HG03558 (cell line): Measurements from ENCODE around the gene DUSP10.

Source experiments
- ATAC-seq: cut with Tn5 transposase; IDR thresholded peaks from one replicate; pipeline ENCODE4 v1.9.1; 2021; ENCODE audit warnings: moderate number of reproducible peaks; ENCODE audit not compliant: unreplicated experiment; ENCODE audit errors: extremely low read depth

The DUSP10 gene

DNA sequence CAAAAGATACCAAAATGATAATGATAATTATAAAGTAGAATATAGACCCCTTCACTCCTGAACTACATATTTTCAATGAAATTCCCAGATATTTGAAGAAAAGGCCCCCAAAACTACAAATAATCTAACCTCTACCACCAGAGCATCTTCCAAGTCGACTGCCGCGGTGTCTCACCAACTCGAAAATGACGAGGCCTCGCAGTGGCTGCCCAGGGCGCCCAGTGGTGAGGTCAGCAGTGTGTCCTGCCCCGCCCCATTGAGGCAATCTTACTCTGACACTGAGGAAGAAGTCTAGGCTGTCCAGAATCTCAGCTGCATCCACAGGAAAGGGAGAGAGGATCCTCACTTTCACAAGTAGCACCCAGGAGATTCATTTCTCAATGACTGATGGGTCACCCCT lies 5.2 kb downstream of the DUSP10 start:
- no peak for ATAC-seq

DNA sequence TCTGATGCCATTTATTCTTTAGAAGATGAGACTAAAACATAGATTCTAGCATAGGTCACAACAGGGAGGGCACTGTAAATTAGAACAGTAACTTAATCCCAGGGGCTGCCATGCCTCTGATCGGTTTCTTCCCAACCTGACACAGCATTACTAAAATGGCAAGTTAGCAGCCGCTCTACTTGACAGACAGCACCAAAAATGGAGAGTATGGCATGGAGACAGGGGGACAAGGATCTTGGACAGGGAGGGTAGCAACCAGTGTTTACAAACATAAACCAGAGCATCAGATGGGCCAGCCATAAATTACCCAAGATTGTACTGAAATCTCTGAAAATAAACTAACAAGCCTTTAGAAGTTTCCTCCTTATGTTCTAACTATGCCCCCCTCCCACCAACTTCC lies 5.9 kb downstream of the DUSP10 start:
- ATAC-seq: no peak

DNA sequence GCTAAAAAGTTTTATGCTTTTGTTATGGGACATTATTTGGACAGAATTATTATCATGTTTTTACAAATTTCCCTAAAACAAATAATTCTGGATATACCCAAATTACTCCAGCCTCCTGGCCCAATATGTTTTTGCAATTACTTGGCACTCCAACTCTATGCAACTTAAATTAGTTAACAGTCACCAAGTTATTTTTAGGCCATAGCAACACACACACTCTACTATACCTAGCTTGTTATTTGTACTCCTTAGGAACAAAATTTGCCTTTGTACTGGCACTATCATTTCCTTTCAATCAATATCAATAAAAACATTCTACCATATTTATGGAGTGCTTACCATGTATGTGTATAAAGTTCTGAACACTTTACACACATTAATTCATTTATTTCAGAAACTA lies 7.7 kb downstream of the DUSP10 start:
- ATAC-seq: no peak

DNA sequence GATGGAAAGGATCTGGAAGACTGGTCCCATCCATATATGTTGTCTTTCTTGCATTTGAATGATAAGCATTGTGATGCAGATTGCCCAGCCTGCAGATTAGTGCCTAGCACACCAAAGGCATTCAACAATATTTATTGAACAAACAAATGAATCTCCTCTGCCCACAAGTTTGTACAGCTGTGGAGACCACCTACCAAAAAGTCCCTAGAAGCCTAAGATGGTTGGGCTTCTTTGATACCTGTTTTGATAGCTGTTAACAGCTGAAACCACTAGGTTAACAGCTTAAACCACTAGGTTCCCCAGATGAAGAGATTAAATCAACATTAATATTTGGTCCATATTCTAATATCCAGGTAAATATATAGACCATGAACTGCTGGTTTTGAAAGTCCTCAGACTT lies 9.8 kb downstream of the DUSP10 start:
- no peak for ATAC-seq

DNA sequence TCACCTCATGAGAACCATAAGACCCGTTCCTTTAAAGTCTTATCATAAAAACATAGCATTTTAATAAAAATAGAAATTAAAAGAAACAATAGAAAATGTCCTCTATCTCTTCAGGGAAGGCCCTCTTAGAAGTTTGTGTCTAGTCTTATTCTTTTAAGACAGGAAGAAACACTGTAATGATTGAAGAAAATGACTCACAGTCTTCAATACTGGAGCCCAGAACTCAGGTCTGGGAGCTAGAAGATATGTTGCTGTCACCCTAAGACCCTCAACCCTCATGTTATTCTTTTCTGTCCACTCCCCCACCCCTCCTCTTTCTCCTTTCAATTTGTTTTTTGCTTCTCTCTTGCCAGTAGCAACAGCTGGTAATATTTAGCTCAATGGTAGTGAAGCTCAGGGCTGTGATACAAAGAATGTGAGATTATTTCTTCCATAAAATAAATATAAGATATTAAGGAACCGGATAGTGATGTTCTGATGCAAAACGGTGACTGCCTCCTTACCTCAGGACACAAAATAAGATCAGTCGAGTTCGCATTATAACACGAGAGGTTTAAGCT lies 12.0 kb downstream of the DUSP10 start:
- no peak for ATAC-seq

DNA sequence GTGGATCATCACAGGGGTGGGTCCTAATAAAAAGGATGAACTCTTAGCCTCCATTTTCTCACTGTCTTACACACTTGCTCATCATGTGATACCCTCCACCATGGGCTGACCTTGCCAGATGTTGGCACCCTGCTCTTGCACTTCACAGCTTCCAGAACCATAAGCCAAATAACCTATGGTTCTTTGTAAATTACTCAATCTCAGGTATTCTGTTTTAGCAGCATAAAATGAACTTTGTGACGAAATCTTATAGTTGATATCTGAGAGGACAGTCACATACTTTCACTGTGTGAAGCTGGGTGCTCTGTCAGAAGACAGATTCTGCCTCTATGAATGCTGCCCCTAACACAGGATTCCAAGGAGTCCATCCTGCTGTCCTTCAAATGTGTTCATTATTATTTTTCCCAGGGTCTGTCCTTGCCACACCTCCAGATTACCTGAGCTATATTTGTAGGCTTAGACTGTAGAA lies 13.8 kb downstream of the DUSP10 start:
- ATAC-seq: no peak

DNA sequence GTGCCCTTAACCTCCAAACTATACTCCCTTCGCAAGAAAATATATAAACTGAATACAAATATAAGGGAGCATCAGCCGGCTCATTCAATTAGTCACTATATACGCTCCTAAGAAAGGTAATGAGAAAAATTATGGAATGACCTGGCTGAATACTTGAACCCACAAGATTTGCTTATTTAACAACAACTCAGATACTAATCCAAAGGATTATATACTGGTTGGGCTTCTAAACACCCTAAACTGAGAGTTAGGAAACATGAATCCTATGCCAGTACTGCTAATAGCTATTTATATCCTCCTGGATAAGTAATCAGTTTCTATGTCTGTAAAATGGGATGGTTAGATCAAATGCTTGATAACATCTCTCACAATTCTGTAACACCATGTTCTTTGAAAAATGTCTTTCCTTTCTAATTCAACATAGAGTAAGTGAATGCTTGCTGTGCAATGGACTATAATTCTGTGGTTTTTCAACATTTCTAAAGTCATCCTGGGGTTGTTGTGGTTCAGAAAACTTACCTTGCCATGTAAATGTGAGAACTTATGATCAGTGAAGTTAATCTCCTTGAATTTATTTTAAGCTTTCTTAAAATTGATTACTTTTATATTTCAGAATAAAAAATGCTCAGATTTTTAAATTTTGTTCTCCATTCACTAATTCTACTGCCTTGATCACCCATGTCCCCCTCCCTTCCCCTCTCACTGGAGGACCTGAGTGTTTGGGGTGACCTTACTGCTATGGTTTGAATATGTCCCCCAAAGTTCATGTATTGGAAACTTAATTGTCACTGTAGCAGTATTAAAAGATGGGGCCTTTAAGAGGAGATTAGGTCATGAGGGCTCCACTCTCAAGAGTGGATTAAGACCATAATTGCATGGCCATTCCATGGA lies 14.5 kb downstream of the DUSP10 start:
- ATAC-seq: no peak

DNA sequence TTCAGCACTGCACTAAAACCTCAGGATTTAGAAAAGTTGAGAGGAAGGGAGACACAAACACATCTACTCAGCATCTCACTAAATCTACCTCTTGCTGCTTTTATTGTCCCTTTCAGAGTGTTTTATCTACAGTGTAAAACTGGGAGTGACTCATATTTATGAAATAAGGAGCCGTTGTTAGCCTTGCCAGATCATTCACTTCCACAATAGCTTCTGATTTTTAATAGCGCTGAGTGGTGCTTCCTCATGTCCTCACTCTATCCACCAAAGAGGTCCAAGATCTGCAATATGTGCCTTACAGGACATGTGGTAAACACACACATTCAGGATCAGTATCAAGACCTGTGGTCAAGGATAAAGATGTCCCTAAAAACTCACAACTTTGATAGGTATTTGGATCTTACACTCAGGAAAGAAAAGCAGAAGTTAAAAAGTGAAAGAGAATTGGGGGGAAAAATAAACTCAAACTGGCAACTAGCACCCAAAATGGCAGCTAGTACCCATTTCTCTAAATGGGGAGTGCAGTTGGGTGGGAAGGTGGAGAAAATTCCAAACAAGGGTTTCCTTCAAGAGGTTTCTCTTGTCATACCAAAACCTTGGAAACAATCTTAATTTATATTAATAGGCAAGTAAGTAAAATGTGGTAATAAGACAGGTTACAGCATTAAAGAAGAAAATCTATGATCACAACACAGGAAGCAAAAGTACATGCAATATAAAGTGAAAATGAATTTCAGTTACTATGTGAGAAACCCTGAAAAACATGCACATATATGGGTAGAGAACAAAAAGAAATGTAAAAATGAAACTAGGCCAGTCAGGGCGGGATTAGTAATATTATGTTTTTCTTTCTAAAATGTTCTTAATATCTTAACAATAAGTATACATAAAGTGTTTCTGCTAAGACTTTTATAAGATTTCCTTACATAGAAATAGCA lies 15.9 kb downstream of the DUSP10 start:
- ATAC-seq: peak; percentile 56

DNA sequence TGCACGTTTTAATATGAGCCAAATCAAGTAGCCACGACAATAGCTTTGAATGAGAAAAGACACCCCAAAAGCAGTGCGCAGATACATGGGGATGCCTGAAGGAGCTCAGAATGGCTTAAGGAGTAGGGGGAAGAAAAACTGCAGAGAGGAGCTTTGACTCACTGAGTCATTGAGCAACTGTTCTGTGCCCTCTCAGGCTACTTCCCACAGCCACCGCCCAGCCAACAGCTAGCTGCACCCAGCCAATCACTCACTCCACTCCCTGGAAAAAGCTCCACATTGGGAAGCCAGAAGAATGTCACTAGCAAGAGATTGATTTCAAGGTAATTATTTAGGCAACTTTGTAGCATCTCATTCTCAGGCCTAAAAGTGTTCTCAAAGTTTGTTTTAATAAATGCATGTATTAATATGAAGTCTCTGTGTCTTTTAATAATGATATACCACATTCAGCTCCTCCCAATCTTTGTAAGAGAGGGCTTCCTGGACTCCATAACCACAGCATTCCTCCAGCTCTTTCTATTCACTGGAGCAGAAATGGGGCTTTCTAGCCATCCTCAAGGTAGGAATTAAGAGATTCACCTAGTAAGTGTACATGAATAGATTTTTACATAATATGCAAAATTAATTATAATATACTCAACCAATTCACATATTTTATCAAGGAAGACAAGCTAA lies 16.8 kb downstream of the DUSP10 start:
- ATAC-seq: no peak

DNA sequence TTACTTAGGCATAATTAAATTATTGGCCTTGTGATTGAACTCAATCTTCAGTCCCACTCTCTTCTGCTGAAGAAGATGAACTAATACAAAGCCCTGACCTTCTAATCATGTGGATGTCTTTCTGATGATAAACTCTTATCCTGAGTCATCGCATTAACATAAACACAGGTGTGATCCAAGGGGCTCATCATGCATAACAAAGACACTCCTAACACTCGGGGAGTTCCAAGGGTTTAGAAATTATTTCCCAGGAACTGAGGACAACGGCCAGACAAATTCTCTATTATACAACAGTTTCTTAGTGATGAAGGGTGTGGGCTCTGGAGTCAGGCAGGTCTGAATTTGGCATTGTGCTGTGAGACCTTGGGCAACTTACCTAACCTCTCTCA lies 18.0 kb downstream of the DUSP10 start:
- no peak for ATAC-seq

DNA sequence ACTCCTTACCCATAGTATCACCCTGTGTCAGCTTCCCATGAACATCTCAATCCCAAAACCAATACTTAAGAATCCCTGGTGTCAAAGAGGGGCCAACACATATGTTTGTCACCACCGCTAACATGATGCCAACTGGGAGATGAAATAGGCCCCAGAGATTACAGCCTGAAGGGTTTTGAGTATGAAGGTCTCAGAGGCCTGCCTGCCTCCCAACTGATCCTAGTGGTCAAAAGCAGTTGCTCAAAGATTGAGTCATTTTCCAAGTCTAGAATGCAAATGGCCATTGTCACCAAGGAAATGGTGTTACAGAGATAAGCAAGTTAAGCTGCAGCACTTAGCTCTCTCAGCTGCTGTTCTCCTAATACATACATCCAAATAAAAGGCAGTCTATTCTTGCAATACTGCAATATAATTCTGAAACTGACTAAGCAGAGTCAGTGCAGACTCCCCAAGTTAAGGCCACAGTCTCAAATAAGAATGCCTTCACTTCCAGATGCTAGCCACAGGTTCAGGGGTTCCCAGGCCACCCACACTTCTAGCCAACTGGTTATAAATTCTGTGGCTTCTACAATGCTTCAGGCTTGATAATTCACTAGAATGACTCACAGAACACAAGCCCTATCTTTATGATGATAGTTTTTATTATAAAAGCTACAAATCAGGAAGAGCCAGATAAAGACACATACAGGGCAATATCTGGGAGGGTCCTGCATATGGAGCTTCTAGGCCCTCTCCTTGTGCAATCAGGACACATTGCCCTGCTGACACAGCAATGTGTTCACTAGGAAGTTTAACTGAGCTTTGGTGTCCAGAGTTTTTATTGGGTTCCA lies 18.7 kb downstream of the DUSP10 start:
- no peak for ATAC-seq

DNA sequence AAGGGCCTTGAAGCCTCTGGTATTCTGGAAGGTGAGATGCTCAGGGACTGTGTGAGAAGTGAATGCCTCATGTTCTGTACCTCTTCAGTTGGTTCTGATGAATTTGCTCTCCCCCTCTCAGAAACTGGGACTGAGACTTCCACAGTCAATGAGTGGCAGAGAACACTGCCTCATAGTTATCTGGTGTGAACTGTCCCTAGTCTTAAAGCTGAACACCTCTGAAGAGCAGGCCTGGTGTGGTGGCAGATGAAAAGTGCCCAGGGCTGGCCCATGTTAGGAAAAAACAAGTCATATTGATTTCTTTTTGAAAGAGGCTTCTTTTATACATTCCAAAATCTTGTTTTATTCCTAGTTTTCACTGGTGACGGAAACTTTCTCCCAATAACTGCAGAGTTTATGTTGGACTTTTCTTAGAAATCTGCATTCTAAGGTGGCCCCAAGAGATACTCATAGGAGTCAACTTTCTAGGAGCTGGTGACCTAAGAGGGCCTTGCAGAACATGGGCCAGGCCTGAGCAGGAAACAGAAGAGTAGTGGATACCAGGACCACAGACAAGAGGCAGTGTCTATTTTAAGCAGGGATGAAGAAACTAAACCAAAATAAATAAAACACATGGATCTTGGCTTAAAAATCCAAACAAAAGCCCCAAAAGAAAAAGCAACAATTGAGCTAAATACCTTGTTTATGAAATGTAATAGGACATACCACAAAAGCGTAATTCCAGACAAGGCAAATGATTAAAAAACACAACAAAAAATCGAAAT lies 19.5 kb downstream of the DUSP10 start:
- ATAC-seq: no peak

DNA sequence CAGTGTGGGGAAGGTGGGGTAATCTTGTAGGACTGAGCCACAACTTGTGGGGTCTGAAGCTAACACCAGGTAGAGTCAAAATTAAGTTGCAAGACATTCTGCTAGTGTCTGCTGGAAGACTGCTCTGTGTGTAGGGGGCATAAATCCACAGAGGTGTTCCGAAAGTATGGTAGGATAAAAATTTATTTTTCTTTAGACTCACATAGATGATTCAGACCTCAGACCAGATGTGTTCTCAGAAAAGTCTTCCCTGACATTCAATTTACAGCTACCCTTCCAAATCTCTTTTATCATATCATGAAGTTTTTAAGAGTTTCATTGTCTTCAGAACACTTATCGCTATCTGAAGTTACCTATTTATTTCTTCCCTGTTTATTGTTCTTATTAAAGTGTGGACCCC lies 21.3 kb downstream of the DUSP10 start:
- no peak for ATAC-seq

DNA sequence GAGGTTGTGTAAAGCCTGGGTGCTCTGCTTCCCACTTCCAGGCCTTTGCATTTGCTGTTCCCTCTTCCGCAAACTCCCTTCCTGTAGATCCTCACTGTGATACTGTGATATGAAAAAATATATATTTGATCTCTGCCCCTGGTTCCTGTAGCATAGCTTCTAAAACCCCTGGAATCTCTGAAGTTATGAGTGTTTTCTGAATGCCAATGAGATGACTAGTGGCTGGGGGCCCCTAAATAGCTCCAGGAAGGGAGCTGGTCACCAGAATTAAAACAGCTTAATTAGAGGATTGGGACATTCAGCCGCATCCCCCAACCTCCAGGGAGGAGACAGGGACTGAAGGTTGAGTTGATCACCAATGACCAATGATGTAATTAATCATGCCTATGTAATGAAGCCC lies 21.9 kb downstream of the DUSP10 start:
- no peak for ATAC-seq

DNA sequence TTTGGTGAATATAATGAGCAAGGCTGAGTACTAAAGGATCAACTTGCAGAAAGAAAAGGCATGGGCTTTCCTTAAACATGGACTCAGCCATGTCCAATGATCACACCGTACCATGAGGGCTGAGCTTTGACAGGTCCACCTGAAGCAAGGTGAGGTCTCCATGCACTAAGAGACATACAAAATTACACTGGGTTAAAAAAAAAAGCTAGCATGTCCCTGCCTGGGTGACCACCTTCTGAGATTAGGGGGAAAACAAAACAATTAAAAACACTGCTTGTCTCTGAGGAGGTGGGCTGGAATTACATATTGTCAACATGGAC lies 22.7 kb downstream of the DUSP10 start:
- no peak for ATAC-seq

DNA sequence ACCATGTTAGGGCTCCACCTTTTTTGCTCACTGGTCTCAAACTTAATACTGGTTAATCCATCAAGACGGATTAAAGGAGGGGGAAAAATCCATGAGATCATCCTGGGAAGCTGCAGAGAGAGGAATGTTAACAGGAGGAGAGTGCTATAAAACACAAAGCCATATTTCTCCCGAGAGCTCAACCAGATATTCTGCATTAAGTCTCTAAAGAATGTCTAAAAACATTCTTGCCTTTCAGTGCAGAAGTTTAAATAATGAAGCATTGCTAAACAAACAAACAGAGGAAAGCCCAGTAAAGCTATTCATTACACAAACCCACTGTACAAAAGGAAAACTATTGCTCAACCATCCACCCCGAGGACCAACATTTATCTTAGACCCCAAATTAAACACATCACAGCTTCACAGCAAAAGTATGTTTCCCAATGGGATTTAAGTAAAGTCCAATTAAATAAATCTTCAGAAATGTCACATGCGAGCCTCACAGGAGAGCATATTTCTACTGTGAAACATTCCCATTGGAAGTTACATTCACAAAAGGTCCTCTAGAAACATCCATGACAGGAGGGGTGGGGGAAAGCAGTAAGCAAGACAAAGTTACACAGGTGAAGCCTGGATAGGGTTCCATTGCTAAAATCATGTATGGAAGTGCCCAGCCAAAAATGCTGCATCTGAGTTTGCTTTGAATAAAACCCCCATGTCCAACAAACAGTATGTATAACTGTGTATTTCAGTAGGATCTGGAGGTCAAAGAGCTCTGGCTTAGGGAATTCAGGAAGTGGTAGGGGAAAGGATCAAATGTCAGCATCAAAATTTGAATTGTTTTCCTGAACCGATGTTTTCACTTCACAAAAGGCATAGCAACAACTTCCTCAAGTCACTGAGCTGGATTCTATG lies 23.3 kb downstream of the DUSP10 start:
- ATAC-seq: no peak

DNA sequence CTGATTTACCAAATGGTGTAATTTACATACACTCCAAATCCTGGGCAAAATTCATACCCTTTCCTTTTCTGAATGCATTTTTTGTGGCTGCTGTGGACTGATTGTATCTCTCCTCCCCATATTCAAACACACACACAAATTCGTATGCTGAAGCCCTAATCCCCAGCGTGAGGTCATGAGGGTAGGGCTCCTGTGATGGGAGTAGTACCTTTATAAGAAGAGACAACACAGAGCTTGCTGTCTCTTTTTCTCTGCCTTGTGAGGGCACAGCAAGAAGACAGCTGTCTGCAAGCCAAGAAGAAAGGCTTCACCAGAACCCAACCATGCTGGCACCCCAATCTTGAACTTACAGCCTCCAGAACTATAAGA lies 24.4 kb downstream of the DUSP10 start:
- ATAC-seq: no peak
